ENCODE data around the gene TCEANC.

TCEANC gene

GRCh38 chrX:13694359-13694758 lies 41.4 kb downstream of the TCEANC start:
- DNase-seq = no peak

DNA sequence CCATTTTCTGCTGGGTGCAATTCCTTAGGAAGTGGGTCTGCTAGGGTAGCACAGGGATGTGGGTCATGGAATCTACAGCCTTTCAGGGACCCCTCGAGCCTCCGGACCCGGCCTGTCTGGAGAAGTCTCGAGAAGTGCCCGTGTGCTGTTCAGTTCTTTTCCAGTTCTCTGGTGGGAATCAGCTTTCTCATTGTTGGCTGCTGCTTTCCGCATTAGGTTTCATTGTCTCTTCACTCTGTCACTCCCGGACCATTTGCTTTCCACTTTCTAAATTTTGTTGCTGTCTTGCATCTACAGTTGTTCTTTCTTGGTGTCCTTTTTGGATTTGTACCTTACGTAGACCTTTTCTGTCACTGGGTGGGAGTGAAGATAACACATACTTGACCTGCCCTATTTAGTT lies 42.0 kb downstream of the TCEANC start:
- DNase-seq = no peak

GRCh38 chrX:13695601-13696115 lies 42.7 kb downstream of the TCEANC start:
- no peak for DNase-seq

GRCh38 chrX:13697455-13697854 lies 44.5 kb downstream of the TCEANC start:
- DNase-seq = no peak

DNA sequence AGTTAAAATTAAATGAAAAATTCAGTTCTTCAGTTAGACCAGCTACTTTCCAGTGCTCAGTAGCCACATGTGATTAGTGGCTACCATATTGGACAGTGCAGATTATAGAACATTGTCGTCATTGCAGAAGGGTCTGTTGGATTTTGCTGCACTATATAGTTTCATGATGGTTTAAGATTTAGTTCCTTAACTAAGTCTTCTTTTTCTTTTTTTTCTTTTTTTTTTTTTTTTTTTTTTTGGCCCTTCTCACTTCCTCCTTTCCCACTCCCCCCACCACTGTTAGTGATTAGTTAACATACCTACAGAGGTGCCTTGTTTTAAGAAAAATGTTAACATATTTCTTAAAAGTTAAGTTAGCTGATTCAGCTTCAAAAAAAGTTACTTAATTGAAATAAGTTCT lies 45.0 kb downstream of the TCEANC start:
- DNase-seq = no peak

DNA sequence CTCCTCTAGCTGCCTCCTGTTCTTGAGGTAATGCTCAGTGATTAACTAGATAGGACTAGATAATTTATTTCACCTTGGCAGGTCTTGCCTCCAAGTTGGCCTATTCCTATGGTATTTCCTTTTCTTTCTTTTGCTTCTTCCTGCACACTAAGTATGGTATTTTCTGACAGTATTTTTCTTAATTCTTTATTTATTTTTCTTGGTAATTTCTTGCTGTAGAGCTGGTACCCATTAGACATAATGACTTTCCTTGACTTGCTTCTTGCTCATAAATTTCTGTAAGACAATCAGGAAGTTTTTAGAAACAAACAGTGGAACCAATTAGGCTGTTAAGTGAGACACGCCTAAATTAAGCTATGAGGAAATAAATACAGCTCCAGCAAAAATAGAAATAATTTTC lies 45.5 kb downstream of the TCEANC start:
- DNase-seq = no peak

- no peak for DNase-seq
These were observed 46.4 kb downstream of the TCEANC start for GRCh38 chrX:13699183-13699826.

- DNase-seq = no peak
These were observed 47.4 kb downstream of the TCEANC start for GRCh38 chrX:13700380-13700779.

GRCh38 chrX:13702111-13702789 lies 49.3 kb downstream of the TCEANC start:
- DNase-seq = no peak

- no peak for DNase-seq
These were observed 50.2 kb downstream of the TCEANC start for GRCh38 chrX:13703135-13703534.

DNA sequence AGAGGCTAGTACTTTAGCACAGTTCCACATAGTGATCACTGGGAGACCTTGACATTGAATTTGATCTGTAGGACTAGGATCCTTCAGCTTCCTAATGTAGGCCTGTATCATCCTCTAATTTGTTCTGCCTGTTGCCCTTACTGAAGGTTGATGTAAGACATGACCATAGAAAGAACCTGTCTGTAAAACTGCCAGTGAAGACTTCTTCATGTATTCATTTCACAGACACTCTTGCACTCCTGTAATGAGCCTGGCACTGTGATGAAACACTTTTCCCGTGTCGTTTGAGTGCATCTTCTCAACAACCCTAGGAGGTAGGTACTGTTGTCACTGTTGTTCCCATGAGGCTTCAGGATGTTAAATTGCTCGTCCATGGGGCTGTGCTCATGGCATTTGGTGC lies 50.6 kb downstream of the TCEANC start:
- DNase-seq = no peak

DNA sequence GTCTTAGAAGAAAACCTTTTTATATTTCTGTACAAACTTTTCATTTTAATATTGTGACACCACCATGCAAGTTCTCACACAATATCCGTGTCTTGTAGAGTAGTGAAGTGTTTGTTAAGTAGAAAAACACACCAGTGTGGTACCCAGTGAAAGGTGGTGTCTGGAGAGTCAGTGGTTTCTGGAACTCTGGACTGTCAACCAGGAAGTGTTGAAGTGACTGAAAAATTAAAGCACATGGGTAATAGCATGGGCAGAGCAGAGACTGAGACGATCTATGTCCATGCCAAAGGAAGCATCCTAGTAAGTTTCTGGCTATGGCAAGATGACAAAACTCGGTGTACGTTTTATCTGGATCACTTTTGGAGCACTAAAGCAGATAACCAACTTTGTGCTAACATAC lies 58.2 kb downstream of the TCEANC start:
- no peak for DNase-seq
